HG02884 (cell line): Measurements from ENCODE around the gene AGO1.
"Not testable (repeated sequence)": the region's sequence is repeated elsewhere in the genome, so short reads cannot be mapped to it uniquely, and the experiment has no call there.

ENCODE experiments used
- ATAC-seq: cut with Tn5 transposase; IDR thresholded peaks from one replicate; pipeline ENCODE4 v1.9.1; 2021; ENCODE audit warnings: mild to moderate bottlenecking, moderate library complexity; ENCODE audit not compliant: unreplicated experiment

The AGO1 gene

DNA sequence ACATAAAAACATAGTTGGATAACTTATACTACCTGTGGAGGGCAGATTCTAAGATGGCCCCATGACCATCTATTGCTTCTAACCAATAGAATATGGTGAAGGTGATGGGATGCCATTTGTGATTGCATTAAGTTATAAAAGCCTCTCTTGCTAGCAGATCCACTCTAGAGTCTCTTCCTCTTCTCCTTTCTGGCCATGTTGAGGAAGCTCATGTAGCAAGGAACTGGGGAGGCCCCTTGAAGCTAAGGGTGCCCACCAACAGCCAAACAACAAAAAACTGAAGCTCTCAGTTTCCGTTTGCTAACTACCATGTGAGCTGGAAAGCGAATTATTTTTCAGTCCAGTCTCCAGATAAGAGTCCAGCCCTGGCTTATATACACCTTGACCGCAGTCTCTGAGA lies 16.0 kb upstream of the AGO1 start:
- no peak for ATAC-seq

DNA sequence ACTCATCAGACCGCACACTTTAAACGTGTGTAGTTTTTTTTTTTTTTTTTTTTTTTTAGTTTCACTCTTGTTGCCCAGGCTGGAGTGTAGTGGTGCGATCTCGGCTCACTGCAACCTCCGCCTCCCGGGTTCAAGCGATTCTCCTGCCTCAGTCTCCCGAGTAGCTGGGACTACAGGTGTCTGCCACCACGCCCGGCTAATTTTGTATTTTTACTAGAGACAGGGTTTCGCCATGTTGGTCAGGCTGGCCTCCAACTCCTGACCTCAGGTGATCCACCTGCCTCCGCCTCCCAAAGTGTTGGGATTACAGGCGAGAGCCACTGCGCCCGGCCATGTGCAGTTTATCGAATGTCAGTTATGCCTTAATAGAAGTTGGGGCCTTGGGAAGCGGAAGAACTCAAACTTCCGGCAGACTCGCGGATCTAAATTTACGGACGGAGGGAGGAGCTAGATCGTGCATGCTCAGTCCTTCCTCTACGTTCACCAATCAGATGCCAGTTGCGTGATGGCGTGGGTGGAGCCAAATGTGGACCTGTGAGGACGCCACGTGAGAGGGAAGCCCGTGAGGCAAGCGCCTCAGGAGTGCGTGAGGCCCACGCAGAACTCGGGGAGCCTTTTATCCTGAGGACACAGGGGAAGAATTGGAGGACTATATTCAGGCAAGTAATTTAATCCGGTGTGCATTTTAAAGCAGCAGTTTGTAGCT lies 13.6 kb upstream of the AGO1 start:
- not testable (repeated sequence) for ATAC-seq

DNA sequence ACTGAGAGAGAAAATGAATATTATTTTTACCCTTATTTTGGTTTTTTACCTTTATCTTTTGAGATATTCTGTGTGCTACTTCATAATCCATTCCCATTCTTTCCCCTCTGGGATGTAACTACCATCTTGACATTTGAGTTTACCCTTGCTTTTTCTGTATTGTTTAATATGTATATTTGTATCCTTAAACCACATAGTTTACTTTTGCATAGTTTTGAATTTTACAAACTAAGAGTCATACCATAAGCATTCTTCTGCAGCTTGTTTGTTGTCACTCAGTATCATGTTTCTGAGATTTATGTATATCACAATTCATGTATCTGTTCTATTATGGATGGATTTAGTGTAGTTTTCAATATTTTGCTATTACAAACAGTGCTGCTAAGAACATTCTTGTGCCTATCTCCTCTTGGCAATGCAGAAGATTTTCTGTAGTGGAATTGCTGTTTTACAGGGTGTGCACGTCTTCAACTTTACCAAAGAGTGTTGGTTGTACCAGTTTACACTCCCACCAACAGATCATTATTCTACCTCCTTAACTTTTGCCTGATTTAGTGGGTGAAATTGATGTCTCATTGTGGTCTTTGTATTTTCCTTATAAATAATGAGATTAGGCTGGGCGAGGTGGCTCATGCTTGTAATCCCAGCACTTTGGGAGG lies 12.2 kb upstream of the AGO1 start:
- ATAC-seq, result no peak

DNA sequence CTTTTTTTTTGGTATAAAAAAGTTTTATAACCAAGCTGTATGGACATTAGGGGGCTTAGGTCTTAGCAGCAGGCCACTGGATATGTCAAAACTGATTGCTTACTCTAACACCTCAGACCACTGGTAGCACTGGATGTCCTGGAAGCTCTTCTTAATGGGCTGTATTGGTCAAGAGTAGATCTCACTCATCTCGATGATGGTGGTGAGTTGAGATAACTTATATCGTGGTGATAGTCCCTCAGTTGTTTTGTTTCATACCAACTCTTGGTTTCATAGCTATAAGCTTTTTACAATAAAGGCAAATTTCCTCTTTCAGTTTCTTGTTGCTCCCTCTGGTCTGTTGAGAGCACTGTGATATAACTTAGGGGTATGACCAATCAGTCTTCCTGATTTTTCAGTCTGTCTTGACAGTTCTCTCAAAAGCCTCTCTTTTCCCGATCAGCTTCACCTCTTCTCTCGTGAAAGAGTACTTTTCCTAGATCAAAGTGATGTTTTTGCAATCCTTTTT lies 9.7 kb upstream of the AGO1 start:
- no peak for ATAC-seq

DNA sequence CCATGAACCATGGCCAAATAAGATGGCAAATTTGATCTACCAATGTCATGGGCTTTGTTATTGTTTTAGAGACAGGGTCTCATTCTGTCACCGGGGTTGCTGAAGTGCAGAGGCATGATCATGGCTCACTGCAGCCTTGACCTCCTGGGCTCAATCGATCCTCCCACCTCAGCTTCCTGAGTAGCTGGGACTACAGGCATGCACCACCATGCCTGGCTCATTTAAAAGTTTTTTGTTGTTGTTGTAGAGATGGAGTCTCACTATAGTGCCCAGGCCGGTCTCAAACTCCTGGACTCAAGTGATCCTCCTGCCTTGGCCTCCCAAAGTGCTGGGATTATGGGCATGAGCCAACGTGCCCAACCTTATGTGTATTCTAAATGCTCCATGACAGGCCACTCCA lies 8.9 kb upstream of the AGO1 start:
- ATAC-seq, result not testable (repeated sequence)

DNA sequence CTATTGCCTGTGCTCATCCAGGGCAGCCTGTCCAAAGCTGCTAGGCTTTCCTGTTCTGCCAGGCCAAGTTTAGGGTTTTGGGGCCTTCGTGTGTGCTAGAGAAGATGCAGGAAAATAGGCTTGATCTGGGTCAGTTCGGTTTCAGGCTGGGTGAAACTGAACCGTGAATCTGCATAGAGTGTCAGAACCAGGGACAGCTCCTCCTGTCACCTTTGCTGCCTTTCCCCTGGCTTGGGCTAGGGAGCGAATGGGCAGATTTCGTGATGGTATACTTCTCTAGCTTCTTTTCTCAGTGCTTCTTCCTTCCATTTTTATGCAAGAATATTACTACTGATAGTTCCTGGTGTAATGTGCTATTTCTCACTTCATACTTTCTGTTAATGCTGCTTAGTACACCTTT lies 6.0 kb upstream of the AGO1 start:
- no peak for ATAC-seq

DNA sequence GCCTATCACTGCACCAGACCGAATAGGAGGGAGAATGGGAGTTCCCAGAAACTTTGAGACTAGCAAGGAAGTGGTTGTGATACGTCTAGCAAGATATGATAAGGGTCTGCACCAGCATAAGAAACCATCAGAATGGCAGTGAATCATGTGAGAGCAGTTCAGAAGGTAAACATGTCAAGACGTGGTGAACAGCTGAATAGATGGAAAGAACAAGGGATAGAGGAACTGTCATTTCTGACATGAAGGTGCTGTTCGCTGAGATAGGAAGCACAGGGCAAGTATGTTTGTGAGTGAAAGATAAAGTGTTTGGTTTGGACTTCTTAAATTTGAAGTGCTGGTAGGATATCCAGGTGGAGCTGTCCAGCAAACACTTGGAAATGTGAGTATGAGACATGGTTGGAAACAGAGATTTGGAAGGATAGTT lies 1.1 kb upstream of the AGO1 start:
- no peak for ATAC-seq

DNA sequence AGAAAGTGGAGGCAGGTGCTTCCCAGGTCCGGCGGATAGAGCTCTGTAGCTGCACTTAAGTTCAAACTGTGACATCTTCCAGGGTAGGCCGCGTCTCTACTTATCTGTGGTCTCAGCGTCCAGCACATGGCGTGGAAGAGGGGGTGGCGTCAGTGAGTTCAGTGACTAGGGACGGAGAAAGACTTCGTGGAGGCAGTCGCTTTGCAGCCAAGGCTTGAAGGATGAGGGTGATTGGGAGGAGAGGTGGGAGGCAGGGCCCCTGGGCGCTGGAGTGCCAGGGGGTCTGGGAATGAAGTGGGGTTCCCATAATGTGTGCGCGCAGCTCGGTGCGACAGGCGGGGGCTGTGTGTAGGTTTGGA lies 444 bp upstream of the AGO1 start:
- no peak for ATAC-seq

DNA sequence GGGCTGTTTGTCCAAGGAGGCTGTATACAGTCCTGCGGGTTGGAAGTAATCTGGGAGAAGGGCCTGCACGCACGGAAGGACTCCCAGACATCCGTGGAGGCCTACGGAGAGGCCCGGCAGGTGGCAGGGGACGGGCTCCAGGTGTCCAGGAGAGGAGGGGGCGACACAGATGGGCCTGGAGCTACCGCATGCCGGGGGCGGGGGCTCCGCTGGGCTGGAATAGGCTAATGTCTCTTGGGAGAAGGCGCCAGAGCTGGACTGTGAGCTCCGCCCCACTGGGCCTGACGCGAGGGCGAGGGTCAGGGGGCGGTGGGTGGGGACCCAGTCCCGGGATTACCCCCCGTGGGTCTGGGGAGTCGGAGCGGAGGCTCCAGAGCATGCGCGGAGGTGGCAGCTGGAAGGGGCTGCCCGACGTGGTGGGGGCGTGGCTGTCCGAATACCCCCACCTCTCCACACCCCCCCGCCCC lies 659 bp downstream of the AGO1 start:
- peak; percentile 18 for ATAC-seq

DNA sequence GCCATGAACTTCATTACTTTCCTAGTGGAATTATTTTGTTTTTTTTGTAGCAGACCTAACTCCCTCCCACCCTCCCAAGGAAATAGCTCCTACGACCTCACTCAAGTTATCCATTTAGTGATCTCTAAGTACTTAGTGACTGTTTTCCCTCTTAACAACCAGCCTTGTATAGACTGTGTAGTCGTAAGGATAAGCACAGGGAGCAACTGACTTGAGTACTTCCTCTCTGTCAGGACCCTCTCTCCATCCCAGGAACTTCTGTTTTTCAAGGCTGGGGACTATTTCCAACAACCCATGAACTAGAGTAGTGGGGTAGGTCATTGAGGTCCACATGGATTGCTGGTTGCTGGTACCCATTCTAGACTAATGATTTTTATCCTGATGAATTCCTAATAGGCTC lies 1.9 kb downstream of the AGO1 start:
- ATAC-seq, result no peak

DNA sequence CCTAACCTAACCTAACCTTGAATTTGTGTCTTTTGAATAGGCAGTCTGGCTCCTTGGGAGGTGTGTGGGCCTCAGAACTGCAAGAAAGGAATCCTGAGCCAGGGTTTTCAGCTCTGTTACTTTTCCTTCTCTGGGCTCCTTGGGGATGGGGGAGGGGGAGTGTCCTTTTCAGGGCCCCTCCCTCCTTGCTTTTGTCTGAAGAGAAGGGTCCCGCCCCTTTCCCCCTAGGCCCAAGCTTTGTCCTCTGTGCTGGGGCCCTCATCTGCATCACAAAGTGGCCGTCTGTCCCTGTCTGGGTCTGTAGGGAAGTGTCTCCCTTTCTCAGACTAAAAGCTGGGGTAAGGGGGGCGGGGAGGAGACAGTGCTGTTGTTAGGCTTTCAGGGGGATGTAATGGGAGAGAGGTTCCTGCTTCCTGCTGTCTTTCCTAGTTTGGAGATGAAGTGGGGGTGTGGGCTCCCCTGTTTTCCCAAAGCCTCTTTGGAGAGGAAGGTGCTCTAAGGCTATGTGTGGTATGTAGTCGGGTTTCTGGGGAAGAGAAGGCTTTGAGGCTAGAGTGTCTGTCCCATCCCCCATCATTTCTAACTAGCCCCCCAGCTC lies 3.1 kb downstream of the AGO1 start:
- no peak for ATAC-seq

DNA sequence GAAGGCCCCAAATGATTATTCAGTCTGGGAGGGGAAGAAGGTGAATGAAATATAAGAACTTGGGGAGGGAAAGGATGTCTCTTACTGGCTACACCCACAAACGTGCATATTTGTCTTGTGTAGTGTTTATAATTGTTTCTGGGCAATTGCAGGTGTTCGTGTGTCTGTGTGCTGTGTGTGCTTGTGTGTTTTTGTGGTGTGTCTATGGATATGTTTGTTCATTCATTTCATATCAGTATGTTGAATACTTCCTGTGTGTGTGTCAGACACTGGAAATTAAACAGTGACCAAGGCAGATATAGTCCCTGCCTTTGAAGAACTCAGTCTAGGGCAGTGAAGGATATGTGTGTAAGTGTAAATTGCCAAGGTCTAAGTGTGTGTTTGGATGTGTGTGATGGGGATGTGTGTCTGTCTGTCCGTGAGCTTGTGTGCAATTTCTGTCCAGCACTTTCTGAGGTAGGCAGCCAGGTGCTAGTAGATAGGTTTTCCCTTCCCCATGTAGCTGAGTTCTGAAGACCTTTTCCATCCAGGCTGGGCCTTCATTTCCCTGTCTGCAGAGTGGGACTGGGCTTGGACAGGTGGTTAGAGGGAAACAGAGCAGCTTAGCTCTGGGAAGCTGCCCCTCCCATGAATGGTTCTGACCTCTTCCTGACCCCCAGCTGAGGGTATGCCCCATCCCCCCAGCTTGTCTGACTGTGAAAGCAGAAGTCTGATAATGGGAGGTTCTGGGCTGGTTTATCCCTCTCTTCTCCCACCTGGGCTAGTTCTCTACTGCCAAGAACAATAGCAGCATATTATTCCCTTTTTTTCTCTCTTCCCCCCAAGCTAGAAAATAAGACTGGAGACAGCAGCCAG lies 3.8 kb downstream of the AGO1 start:
- ATAC-seq, result no peak

DNA sequence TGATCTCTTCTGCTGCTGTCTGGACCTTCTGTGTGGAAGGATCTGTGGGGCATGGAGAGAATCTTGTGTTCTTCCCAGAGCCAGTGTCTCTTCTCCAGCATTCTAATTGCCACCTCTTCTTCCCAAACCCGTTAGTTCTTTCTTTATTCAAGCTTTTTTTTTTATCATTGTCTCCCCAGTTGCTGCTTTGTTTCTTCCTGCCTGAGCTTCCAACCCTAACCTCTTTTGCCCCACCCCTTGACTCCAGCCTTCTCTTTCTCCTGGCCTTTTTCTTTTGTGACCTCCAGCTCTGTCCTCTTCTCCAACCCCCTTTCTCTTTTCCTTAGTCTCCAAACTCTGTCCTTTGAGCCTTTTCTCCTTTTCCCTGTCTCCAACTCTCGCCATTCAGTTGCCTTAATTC lies 4.5 kb downstream of the AGO1 start:
- no peak for ATAC-seq

DNA sequence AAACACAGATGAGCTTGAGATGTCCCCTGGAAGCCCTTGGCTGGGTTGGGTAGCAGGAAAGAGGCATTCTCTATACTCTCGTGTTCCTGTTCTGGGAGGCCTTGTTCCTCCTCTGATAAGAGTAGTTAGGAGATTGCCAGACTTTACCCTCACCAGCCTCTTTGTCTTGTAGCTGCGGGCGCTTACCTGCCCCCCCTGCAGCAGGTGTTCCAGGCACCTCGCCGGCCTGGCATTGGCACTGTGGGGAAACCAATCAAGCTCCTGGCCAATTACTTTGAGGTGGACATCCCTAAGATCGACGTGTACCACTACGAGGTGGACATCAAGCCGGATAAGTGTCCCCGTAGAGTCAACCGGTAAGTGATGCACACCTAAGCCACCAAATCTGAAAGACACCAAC lies 5.2 kb downstream of the AGO1 start:
- ATAC-seq, result no peak

DNA sequence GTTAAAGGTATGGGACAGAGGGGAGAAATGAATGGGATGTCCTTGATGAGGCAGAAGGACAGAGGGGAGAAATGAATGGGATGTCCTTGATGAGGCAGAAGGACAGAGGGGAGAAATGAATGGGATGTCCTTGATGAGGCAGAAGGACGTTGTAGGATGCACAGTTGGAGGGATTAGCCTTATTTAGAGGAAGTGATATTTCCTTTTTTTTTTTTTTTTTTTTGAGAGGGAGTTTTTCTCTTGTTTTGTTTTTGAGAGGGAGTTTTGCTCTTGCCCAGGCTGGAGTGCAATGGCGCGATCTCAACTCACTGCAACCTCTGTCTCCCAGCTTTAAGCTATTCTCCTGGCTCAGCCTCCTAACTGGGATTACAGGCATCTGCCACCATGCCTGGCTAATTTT lies 6.0 kb downstream of the AGO1 start:
- ATAC-seq, result not testable (repeated sequence)

DNA sequence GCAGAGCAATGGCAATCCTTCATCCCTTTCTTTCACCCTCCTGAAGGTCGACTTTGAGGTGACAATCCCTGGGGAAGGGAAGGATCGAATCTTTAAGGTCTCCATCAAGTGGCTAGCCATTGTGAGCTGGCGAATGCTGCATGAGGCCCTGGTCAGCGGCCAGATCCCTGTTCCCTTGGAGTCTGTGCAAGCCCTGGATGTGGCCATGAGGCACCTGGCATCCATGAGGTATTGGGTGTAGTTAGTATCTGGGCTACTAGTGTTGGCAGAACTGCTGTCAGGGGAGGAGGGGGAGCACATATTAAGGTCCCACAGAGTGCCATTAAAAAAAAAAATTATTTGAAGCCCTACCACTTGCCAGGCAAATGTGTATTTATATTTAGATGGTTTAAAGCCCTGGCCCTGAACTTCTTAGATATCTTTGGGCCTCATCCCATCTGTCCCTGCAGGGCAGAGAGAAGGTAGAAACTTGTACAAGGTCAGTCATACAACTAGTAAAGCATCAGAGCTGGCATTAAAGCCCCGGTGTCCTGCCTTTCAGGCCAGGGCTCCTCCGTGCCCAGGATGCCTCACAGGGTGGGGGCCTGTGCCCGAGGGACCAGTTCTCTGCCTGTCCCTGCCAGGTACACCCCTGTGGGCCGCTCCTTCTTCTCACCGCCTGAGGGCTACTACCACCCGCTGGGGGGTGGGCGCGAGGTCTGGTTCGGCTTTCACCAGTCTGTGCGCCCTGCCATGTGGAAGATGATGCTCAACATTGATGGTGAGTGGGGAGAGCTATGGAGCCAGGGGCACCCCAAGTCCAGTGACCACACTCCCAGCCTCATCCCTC lies 10.3 kb downstream of the AGO1 start:
- no peak for ATAC-seq

DNA sequence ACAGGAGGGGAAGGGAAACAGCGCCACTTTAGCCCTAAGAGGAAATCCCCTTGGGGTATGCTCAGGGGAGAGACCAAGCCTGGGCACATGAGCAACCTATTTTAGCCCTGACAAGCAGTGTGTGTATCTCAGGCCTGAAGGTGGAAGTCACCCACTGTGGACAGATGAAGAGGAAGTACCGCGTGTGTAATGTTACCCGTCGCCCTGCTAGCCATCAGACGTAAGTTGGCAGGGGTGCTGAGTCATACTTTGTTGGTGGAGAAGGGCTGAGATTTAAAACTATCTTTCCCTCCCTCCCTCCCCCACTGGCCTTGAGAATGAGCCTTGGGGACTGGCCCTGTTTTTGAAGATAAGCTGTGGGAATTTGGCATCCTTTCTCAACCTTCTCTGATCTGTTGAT lies 11.2 kb downstream of the AGO1 start:
- no peak for ATAC-seq

DNA sequence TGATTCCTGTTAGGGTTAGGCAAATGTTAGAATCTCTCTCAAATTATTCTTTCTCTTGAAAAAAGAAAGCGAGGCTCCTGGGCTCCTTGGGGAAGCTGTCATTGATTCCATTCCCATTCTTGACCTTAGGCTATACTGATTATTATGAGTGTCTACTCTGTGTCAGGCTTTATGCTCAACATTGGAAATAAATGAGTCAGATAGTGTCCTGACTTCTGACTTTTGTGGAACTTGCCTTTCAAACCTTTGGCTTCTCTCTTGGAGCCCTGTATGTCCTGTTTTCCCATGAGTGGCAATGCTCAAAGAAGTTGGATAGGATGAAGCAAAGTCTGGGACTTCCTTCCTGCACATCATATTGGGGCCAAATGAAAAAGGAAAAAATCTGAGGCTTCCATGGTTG lies 11.6 kb downstream of the AGO1 start:
- ATAC-seq, result no peak

DNA sequence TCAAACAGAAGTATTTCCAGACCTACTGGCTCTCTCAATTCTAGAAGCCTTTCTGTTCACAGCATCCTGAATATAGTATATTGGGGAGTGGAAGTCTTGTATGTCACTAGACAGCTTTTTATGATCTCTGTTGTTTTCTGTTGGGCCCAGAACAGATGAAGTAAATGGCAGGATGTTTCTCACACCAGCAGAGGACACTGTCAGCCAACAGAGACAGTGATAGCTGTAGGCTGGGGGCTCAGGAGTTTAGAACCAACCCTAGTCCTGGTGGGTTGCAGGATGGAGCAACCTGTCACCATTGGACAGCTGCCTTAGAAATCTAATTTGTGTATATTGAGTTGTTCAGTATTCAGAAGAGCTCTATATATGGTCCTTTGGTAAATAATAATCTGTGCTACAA lies 16.9 kb downstream of the AGO1 start:
- no peak for ATAC-seq

DNA sequence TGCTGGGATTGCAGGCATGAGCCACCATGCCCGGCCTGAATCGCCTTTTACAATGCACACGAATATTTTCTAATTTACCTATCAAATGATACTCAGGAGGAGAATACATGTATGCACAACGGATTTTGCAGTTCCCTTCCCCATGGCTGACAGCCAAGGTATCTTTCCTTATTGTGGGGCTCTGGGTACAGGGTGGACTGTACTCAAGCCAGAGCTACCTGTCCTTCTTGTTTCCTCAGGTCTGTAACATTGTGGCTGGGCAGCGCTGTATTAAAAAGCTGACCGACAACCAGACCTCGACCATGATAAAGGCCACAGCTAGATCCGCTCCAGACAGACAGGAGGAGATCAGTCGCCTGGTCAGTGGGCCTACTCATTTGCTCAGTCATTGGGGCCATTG lies 18.2 kb downstream of the AGO1 start:
- ATAC-seq, result no peak
